Colonic mucosa (tissue), 4 donors: Measurements from ENCODE around the gene HOXD10. TPM values are rescaled to one million over a fixed set of nuclear protein-coding genes. Genes with fewer than 3 reads are reported as not detected.

Source experiments
- DNase-seq: peaks from one replicate; pipeline ENCODE4 v3.0.0-alpha.2; 2020
- H3K27ac ChIP-seq: fragments of 200-600 bp; one replicate; pipeline ENCODE4 v1.8.0; 2021
- H3K27me3 ChIP-seq: fragments of 200-600 bp; one replicate; pipeline ENCODE4 v1.8.0; 2021
- H3K36me3 ChIP-seq: fragments of 200-600 bp; one replicate; pipeline ENCODE4 v1.8.0; 2021
- H3K4me1 ChIP-seq: fragments of 200-600 bp; one replicate; pipeline ENCODE4 v1.8.0; 2021; ENCODE audit warnings: mild to moderate bottlenecking
- H3K4me3 ChIP-seq: fragments of 200-600 bp; one replicate; pipeline ENCODE4 v1.8.0; 2021
- H3K9ac ChIP-seq, 2 donors: one replicate each; pipeline ENCODE4 v1.7.0; 2013; ENCODE audit warnings: control low read depth in 2 of 2, low read depth in 2 of 2, low read length in 2 of 2
- H3K9me3 ChIP-seq: fragments of 200-600 bp; one replicate; pipeline ENCODE4 v1.8.0; 2021
- intact Hi-C: fragments of 100-400 bp; cut with DNase I; formaldehyde crosslinking; loops from one replicate; pipeline ENCODE4 v1.14.1; 2022
- total RNA-seq, 2 donors: library from RNA; stranded (reverse); fragmentation: NEBNext Ultra II Directional in 1 of 2; extraction: Animal tissue kit (Norgen Biotek cat#: 25700) in 1 of 2; gene quantifications; one replicate each; pipeline ENCODE4 v1.2.1, GENCODE V29; 2021
- TF ChIP-seq, protein P1 (sequence below): fragments of 200-600 bp; IDR thresholded peaks from one replicate; pipeline ENCODE4 v1.8.0; 2022; ENCODE audit warnings: antibody characterized with exemption, mild to moderate bottlenecking
- donor health status: healthy.
- donor health status: DM: no; HTN: no; CAD: no.
- donor health status: DM: no; HTN: no; CAD: no.

HOXD10 gene
- total RNA-seq, 2 donors from 2014 or later: 0.32 to 1.9 TPM

DNA sequence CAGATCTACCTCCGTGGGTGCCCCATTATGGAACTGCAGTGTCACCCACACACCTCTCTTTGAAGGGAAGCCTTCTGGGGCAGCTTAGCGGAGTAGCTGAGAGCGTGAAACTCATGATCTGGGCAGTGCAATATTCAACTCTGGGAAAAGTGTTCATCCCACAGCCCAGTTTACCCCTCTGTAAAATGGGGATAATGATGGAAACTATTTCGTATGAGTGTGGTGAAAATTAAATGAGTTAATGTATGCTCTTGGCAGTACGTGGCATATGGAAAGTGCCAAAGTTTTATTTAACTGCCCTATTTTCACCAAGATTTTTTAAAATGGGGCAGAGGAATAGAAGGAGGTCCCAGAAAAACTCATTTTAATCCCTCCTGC is 44.3 kb upstream of the HOXD10 start:
- no peak for DNase-seq
- TF ChIP-seq, protein P1, sequence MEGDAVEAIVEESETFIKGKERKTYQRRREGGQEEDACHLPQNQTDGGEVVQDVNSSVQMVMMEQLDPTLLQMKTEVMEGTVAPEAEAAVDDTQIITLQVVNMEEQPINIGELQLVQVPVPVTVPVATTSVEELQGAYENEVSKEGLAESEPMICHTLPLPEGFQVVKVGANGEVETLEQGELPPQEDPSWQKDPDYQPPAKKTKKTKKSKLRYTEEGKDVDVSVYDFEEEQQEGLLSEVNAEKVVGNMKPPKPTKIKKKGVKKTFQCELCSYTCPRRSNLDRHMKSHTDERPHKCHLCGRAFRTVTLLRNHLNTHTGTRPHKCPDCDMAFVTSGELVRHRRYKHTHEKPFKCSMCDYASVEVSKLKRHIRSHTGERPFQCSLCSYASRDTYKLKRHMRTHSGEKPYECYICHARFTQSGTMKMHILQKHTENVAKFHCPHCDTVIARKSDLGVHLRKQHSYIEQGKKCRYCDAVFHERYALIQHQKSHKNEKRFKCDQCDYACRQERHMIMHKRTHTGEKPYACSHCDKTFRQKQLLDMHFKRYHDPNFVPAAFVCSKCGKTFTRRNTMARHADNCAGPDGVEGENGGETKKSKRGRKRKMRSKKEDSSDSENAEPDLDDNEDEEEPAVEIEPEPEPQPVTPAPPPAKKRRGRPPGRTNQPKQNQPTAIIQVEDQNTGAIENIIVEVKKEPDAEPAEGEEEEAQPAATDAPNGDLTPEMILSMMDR: no peak
- Histone ChIP-seq H3K27ac (no peak overlapping the region), H3K27me3 (peaks cover 86% of the 10 kb centered on the region), H3K36me3 (no peaks in the 10 kb centered on the region), H3K4me3 (no peak overlapping the region), H3K9ac (no peak overlapping the region), H3K4me1 (no peaks in the 10 kb centered on the region), H3K9me3 (no peaks in the 10 kb centered on the region)
- intact Hi-C loops: no loop called here

DNA sequence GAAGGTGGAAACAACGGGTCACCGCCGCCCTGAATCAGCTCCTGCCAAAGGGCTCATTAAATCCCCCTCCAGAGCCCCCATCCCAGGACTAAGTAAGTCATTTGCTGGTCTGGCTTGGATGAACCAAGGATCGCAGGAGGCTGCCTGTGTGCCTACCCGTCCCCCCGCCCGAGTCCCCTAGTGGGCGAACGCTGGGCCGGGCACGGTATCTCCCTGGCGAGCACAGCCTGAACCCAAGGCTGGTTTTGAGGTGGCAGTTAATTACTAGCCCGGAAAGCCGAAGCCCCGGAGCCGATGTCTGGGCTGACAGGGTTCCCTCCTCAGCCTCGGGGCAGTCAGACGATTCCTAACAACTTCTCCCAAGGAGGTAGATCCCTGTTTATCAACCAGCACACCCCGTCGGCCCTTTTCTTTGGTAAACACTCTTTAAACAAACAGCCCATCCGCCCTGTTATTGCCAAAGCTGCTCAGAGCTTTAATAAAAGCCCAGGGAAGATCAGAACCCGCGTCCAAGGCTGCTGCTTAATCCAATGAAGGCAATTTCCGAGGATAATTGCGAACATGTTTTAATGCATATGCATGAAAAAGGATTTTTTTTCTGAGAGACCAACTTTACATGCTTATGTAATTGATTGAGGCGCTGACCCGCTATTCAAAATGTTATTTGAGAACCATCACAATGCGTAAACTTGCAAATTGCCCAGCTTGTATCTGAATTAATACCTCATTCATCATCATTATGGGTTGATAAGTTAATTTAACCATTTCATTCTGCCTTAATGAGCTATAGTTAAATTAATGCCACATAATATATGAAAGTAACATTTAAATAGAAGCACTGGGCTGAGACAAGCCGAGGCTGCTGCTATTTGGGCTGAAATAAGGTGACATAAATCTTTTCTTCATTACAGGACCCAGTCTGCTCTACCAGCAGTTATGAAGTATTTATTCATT is 43.4 kb upstream of the HOXD10 start:
- no peak overlapping the region for H3K9ac ChIP-seq
- no peaks in the 10 kb centered on the region for H3K4me1 ChIP-seq
- peaks cover 84% of the 10 kb centered on the region for H3K27me3 ChIP-seq
- no peaks in the 10 kb centered on the region for H3K9me3 ChIP-seq
- no peaks in the 10 kb centered on the region for H3K36me3 ChIP-seq
- intact Hi-C loops: no loop called here
- no peak for DNase-seq
- H3K4me3 ChIP-seq: no peak overlapping the region
- no peak overlapping the region for H3K27ac ChIP-seq
- TF ChIP-seq, protein P1: no peak

DNA sequence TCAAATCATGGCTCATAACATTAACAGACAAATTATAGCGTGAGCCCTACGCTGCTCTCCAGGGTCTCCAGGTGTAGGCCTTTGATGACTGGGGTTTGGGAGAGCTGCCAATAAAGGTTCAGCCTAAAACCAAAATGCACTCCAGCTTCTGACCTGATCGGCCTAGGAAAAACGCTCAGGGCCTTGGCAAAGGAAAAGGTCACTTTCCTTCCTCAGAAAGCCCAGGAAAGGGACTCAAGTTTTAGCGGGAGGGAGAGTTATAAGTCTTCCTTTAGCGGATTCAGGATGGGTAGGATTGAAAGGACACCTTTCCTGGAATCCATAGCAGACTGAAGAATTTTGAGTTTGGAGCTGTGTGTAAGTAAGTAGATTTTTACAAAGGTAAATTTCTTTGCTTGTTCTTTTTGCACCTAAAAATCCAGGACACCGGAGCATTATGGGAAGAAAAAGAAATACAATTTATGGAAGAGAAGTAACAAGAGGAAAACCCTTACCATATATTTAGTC is 41.6 kb upstream of the HOXD10 start:
- no peak overlapping the region for H3K27ac ChIP-seq
- no peak for DNase-seq
- no peak overlapping the region for H3K9ac ChIP-seq
- peaks cover 85% of the 10 kb centered on the region for H3K27me3 ChIP-seq
- H3K4me3 ChIP-seq: no peak overlapping the region
- H3K4me1 ChIP-seq: no peaks in the 10 kb centered on the region
- H3K9me3 ChIP-seq: no peaks in the 10 kb centered on the region
- H3K36me3 ChIP-seq: no peaks in the 10 kb centered on the region
- TF ChIP-seq, protein P1: no peak
- intact Hi-C loops: no loop called here

DNA sequence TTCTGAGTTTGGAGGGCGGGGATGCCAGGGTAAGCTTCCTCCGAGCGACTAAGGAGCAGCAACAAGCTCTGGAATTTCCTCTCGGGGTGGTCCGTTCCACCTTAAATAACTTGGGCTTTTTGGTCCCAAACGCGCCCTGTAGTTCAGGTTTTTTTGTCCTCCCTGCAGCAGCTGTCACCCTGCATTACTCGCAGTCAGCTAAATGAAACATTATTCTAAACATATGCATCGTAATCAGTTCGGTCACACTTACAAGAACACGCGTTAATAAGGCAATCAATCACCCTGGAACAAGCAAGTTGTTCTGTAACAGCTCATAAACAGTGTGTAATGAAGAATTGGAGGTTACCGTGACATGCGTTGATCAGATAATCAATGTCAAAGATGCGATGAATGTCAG is 41.1 kb upstream of the HOXD10 start:
- no peaks in the 10 kb centered on the region for H3K36me3 ChIP-seq
- no peak for DNase-seq
- intact Hi-C loops: no loop called here
- H3K9me3 ChIP-seq: no peaks in the 10 kb centered on the region
- no peak overlapping the region for H3K9ac ChIP-seq
- no peak overlapping the region for H3K4me3 ChIP-seq
- no peak overlapping the region for H3K27ac ChIP-seq
- TF ChIP-seq, protein P1: no peak
- peaks cover 88% of the 10 kb centered on the region for H3K27me3 ChIP-seq
- no peaks in the 10 kb centered on the region for H3K4me1 ChIP-seq

DNA sequence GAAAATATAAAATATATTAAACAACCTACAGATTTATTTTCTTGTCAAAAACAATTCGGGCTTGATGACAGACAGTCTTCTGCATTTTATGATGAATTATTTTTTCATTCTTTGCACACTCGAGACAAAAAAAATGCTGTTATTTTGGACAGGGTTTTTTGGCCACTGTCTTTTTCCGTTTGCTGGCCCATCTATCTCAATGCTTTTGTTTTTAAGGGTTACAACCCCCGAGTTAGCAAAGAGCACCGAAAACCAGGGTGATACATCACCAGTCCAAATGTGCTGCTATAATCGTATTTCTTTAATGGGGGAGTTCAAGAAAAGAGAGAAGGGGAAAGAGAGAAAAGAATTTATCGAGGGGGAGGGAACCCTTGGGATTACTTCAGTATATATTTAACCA is 40.5 kb upstream of the HOXD10 start:
- Histone ChIP-seq H3K27ac (no peak overlapping the region), H3K4me3 (no peak overlapping the region), H3K4me1 (no peaks in the 10 kb centered on the region), H3K36me3 (no peaks in the 10 kb centered on the region), H3K9me3 (no peaks in the 10 kb centered on the region), H3K9ac (no peak overlapping the region), H3K27me3 (peaks cover 91% of the 10 kb centered on the region)
- DNase-seq: no peak
- TF ChIP-seq, protein P1: no peak
- intact Hi-C loops: no loop called here
